Upper lobe of left lung (tissue), 4 donors: ENCODE results near the gene SPCS1.

Experiments
- EP300 ChIP-seq, 4 donors: sonication (generic); formaldehyde crosslinking; IDR thresholded peaks; one replicate each; pipeline ENCODE4 v1.5.1; 2017; ENCODE audit warnings: antibody characterized with exemption in 4 of 4, control low read depth in 2 of 4
- POLR2A ChIP-seq, 4 donors: fragments of 450-650 bp; IDR thresholded peaks; one replicate each; pipeline ENCODE4 v1.5.1; 2016 to 2017; ENCODE audit warnings: antibody characterized with exemption in 4 of 4, mild to moderate bottlenecking in 2 of 4
- TF ChIP-seq, protein P1 (sequence below), 6 experiments: fragments of 450-650 bp in 4 of 6; fragments of 200-600 bp in 2 of 6; sonication (generic) in 2 of 6; IDR thresholded peaks; one replicate each; pipeline ENCODE4 v1.5.1; 2016 to 2019; ENCODE audit warnings: antibody characterized with exemption in 6 of 6

DNA sequence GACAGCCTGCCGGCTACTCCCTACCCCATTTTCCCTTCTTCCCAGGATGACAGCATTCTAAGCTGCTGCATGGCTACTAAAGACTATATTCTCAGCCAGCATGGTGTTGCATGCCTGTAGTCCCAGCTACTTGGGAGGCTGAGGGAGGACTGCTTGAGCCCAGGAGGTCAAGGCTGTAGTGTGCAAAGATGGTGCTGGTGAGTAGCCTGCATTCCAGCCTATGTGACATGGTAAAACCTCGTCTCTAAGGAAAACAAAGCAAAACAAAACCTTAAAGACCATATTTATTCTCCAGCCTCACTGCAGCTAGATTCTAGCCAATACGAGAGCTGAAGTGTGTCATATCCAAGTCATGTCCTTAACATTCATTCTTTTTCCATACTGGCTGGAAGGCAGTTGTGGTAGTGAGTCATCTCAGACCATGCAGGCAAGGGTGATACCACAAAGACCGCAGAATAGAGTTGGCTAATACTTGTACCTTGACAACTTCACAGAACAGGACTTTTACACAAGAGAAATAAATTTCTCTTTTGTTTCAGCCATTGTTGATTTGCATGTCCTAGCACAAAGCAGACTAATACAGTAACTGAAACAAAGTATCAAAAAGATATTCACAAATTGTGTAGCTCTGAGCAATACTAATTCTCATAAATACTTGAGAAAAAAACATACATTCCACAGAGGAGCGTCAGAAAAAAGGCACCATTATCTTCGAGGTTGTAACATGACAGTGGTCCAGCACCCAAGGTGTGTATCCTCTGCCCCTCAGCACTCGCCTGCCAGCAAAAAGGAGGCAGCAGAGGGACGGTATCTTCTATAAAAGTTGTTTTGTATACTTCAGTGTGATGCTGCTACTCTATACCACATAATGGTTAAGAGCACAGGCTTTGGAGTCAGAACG lies 35.0 kb upstream of the SPCS1 start:
- TF ChIP-seq, protein P1, sequence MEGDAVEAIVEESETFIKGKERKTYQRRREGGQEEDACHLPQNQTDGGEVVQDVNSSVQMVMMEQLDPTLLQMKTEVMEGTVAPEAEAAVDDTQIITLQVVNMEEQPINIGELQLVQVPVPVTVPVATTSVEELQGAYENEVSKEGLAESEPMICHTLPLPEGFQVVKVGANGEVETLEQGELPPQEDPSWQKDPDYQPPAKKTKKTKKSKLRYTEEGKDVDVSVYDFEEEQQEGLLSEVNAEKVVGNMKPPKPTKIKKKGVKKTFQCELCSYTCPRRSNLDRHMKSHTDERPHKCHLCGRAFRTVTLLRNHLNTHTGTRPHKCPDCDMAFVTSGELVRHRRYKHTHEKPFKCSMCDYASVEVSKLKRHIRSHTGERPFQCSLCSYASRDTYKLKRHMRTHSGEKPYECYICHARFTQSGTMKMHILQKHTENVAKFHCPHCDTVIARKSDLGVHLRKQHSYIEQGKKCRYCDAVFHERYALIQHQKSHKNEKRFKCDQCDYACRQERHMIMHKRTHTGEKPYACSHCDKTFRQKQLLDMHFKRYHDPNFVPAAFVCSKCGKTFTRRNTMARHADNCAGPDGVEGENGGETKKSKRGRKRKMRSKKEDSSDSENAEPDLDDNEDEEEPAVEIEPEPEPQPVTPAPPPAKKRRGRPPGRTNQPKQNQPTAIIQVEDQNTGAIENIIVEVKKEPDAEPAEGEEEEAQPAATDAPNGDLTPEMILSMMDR (IDR thresholded peaks at IDR 0.05) = no peak
- TF ChIP-seq POLR2A (IDR thresholded peaks at IDR 0.05) = no peak
- no peak for TF ChIP-seq EP300 (IDR thresholded peaks at IDR 0.05)
